Kidney (tissue), 14 donors: ENCODE results near the gene PIP4K2C. TPM values are rescaled to one million over a fixed set of nuclear protein-coding genes. Genes with fewer than 3 reads are reported as not detected.

Source experiments
- DNase-seq, 5 donors: peaks; one replicate each; pipeline ENCODE4 v3.0.0-alpha.2; 2013 to 2020
- FAIRE-seq: peaks from 2 replicates; lab custom pipeline; 2012; peaks lifted over from hg19 to GRCh38; lab: Jason Lieb, UNC
- H3K27ac ChIP-seq, 2 donors: one replicate each; pipeline ENCODE4 v1.7.0; 2013; ENCODE audit warnings: low read depth in 2 of 2, low read length in 2 of 2, inconsistent platforms in 1 of 2
- H3K27me3 ChIP-seq: one replicate; pipeline ENCODE4 v1.7.1; 2013; ENCODE audit warnings: low read length, inconsistent platforms; ENCODE audit not compliant: control insufficient read depth, insufficient read depth
- H3K36me3 ChIP-seq, 3 donors: one replicate each; pipeline versions ENCODE4 v1.7.0 to v1.7.1; 2013; ENCODE audit warnings: low read length in 3 of 3, control low read depth in 1 of 3, inconsistent platforms in 1 of 3; ENCODE audit not compliant: insufficient read depth in 3 of 3, control insufficient read depth in 2 of 3
- H3K4me1 ChIP-seq, 3 donors: one replicate each; pipeline versions ENCODE4 v1.7.0 to v1.7.1; 2013; ENCODE audit warnings: low read length in 3 of 3, inconsistent platforms in 1 of 3, low read depth in 1 of 3; ENCODE audit not compliant: control insufficient read depth in 2 of 3, insufficient read depth in 2 of 3
- H3K4me3 ChIP-seq, 3 donors: one replicate each; pipeline versions ENCODE4 v1.7.0 to v1.8.1; 2013; ENCODE audit warnings: low read length in 3 of 3, control low read depth in 1 of 3, inconsistent platforms in 1 of 3
- H3K9ac ChIP-seq, 3 donors: one replicate each; pipeline versions ENCODE4 v1.7.0 to v1.7.1; 2013; ENCODE audit warnings: low read length in 3 of 3, control low read depth in 1 of 3, inconsistent platforms in 1 of 3
- H3K9me3 ChIP-seq, 3 donors: one replicate each; pipeline versions ENCODE4 v1.7.0 to v1.7.1; 2013; ENCODE audit warnings: low read length in 3 of 3, control low read depth in 1 of 3, inconsistent platforms in 1 of 3; ENCODE audit not compliant: control insufficient read depth in 2 of 3, insufficient read depth in 1 of 3
- CTCF ChIP-seq: IDR thresholded peaks from 3 replicates; pipeline ENCODE4 v1.5.1; 2012; ENCODE audit warnings: mild to moderate bottlenecking, moderate library complexity, borderline replicate concordance; ENCODE audit not compliant: insufficient read depth; ENCODE audit errors: extremely low read depth
- intact Hi-C: fragments of 100-400 bp; cut with DNase I; formaldehyde crosslinking; loops from one replicate; pipeline ENCODE4 v1.11.1; 2022
- polyA plus RNA-seq: library from polyadenylated mRNA; stranded (reverse); fragments of 350-450 nt; fragmentation: Illumina TruSeq; extraction: RNeasy Lipid Tissue Mini Kit (QIAGEN cat#74804); gene quantifications from one replicate; pipeline ENCODE4 v1.2.3, GENCODE V29; 2014; ENCODE audit warnings: low read depth, low replicate concordance; ENCODE audit not compliant: insufficient read depth
- total RNA-seq: library from RNA; stranded (reverse); fragmentation: NEBNext Ultra II Directional; extraction: Animal tissue kit (Norgen Biotek cat#: 25700); gene quantifications from one replicate; pipeline ENCODE4 v1.2.1, GENCODE V29; 2021
- donor health status: control.
- donor health status: control.
- donor health status: control.
- donor health status: control.
- donor health status: control.
- donor health status: DM: yes; HTN: yes; CAD: no.
- donor health status: Normal renal cell carcinoma (clear cell type).

PIP4K2C gene
- total and polyA plus RNA-seq, 2 donors from 2014 or later = 43.2 to 52.4 TPM

- Histone ChIP-seq H3K9me3 (no peaks in the 10 kb centered on the region), H3K36me3 (no peaks in the 10 kb centered on the region), H3K27ac (no peak within 1 kb of the TSS), H3K27me3 (peaks cover 17% of the 10 kb centered on the region), H3K4me3 (peak within 1 kb of the TSS in 2 of 3 donors; percentile 14 to 52), H3K9ac (peak within 1 kb of the TSS in 1 of 3 donors; percentile 54), H3K4me1 (peaks cover 0 to 14% (median 14%) of the 10 kb centered on the region in 3 donors)
- intact Hi-C loops = no loop called here
- no peak for TF ChIP-seq CTCF
- FAIRE-seq (no peak), DNase-seq (peak; percentile 33 to 77 (median 47))
Measured at GRCh38 chr12:57549909-57550640, 40.9 kb upstream of the PIP4K2C start, which contains the start of gene KIF5A. Gene KIF5A, plus strand, starts transcription at chr12:57550044. Its CDS starts 228 bp downstream, at chr12:57550272.

DNA sequence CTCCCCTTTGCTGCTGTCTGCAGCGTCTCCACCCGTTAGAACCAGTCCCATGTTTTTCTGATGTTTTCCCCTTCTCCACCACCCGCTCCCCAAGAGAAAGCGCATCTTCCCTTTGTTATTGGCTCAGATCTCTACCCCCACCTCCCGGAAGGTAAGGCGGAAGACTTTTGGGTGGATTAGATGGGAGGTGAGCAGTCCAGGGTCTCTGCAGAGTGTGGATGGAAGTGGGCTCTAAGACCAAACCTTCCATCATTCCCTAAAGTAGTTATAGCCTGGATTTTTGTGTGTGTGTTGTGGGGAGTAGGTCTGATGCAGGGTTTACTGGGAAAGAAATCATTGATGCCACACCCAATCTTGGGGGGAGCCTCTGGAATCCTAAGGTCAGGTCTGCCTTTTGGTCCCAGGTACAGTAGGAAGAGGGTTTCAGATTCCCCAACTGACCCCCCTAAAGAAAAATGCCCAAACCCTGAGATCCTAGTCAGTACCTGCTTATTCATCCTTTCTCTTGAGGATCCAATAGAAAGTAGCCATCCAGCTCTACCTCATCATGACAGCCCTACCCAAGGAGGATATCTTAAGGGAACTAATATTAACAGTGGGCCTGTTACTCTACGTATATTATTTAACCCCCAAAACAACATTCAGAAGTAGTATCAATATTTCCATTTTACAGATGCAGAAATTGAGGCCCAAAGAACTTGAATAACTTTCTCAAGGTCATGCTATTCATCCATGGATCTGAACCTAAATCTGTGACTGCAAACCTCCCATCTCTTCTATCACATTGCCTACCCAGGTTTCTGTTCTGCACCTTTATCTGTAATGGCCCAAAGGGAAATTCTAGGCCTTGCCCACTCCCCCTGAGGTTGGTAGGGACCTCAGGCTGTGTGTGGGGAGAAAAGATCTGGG lies 40.1 kb upstream of the PIP4K2C start:
- H3K27ac ChIP-seq = no peak overlapping the region
- no peak overlapping the region for H3K9ac ChIP-seq
- no peak overlapping the region for H3K4me3 ChIP-seq
- DNase-seq (no peak), FAIRE-seq (no peak)
- no peaks in the 10 kb centered on the region for H3K36me3 ChIP-seq
- H3K9me3 ChIP-seq = no peaks in the 10 kb centered on the region
- H3K4me1 ChIP-seq = peaks cover 0 to 11% (median 6%) of the 10 kb centered on the region in 3 donors
- peaks cover 17% of the 10 kb centered on the region for H3K27me3 ChIP-seq
- no peak for TF ChIP-seq CTCF
- intact Hi-C loops = no loop called here

DNA sequence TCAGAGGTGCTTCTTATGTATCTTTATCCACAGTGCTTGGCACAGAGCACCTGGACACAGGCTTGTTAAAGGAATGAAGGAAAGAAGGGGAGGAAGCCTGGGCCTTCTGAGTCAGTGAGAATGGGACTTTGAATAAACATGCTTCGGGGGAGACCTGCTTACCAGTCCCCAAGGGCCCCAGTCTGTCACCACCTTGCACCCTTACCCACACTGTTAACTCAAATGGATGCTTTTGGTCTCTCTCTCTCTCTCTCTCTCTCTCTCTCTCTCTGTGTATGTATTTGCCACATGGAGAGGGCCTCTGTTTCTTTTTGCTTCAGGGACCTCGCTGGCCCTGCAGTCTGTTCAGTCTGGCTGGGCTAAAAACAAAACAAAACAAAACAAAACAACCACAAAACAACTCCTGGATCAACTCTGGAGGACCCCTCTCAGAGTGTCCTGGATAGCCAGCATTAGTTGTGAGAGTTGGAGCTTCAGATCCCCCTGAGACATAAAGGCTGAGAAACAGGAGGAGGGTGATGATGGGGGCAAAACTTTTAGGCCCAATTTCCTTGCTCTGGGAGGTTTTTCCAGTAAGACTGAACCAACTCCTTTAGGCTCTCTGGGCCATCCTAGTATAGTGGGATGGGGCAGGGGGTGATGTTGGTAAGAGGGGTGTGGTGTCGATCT lies 39.2 kb upstream of the PIP4K2C start:
- H3K9me3 ChIP-seq = no peaks in the 10 kb centered on the region
- no peak overlapping the region for H3K4me3 ChIP-seq
- H3K27me3 ChIP-seq = peaks cover 17% of the 10 kb centered on the region
- no peak overlapping the region for H3K27ac ChIP-seq
- no peak for TF ChIP-seq CTCF
- FAIRE-seq (no peak), DNase-seq (no peak)
- peaks cover 0 to 5% (median 0%) of the 10 kb centered on the region in 3 donors for H3K4me1 ChIP-seq
- H3K9ac ChIP-seq = no peak overlapping the region
- no peaks in the 10 kb centered on the region for H3K36me3 ChIP-seq
- intact Hi-C loops = no loop called here
